Measurements from ENCODE around the gene SH3RF2.

Gene SH3RF2

DNA sequence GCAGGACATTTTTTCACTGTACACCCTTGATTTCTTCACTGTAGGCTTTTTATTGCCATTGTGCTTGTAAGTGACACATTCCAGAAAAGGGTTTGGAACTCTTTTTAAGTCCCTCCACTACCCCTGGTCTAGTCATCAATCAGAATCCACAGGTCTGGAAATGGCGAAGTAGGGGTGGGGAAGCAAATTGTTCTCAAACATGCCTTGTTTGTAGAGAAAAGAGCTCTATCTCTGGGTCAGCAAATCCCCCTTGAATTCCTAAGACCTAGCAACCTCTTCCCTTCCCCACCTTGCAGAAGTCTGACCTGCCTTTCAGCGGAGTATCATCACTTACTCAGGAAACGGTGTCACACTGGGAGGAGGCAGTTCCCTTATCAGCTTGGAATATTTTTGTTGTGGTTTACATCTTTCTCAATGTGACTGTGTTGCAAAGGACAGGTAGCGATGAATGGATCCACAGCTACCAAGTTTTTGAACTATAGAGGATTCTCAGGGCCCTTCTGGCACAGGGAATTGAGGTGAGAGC is 3.2 kb downstream of the SH3RF2 start:
- Histone ChIP-seq H3K9ac (ENCODE audit: low read length) (no peak overlapping the region), H3K4me2 (ENCODE audit: low read length) (no peak overlapping the region), H3K4me3 (ENCODE audit: low read length) (no peak overlapping the region)

DNA sequence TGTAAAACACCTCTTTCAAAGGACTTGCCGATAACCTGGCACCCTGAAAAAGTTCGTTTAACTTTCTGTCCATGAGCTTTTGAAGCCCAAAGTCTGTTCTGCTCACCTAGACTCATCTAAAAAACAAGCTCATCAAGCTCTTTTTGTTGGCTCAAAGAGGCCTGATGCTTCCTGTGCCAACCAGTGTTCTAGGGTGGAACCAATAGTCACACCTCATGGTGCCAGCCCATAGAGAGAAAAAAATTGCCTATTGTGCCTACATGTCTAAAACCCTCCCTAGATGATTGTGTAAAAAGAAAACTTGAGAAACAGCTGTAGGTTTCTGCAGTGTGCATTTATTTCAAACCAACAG is 4.7 kb downstream of the SH3RF2 start:
- Histone ChIP-seq H2AFZ (ENCODE audit: low read depth, low read length) (no peak overlapping the region), H3K9me3 (ENCODE audit: insufficient read depth, low read length) (no peaks in the 10 kb centered on the region), H3K79me2 (ENCODE audit: low read length) (no peaks in the 10 kb centered on the region), H4K20me1 (ENCODE audit: insufficient read depth, low read length) (no peaks in the 10 kb centered on the region), H3K4me3 (ENCODE audit: low read length) (no peak overlapping the region), H3K4me2 (ENCODE audit: low read length) (no peak overlapping the region), H3K27ac (ENCODE audit: low read length) (no peak overlapping the region), H3K27me3 (ENCODE audit: low read depth, low read length) (peaks cover 53% of the 10 kb centered on the region), H3K9ac (ENCODE audit: low read length) (no peak overlapping the region), H3K4me1 (ENCODE audit: low read length) (peaks cover 19% of the 10 kb centered on the region), H3K36me3 (replicated peaks; ENCODE audit: low read depth, low read length) (no peaks in the 10 kb centered on the region)
- TF ChIP-seq EZH2phosphoT487 (IDR thresholded peaks at IDR 0.05; ENCODE audit: low read depth): no peak

More for the DNA sequence above, 3.2 kb downstream of the SH3RF2 start:
- H2AFZ ChIP-seq (ENCODE audit: low read depth, low read length): no peak overlapping the region
- no peaks in the 10 kb centered on the region for H3K79me2 ChIP-seq (ENCODE audit: low read length)
- no peaks in the 10 kb centered on the region for H3K36me3 ChIP-seq (replicated peaks; ENCODE audit: low read depth, low read length)
- TF ChIP-seq, protein P1, sequence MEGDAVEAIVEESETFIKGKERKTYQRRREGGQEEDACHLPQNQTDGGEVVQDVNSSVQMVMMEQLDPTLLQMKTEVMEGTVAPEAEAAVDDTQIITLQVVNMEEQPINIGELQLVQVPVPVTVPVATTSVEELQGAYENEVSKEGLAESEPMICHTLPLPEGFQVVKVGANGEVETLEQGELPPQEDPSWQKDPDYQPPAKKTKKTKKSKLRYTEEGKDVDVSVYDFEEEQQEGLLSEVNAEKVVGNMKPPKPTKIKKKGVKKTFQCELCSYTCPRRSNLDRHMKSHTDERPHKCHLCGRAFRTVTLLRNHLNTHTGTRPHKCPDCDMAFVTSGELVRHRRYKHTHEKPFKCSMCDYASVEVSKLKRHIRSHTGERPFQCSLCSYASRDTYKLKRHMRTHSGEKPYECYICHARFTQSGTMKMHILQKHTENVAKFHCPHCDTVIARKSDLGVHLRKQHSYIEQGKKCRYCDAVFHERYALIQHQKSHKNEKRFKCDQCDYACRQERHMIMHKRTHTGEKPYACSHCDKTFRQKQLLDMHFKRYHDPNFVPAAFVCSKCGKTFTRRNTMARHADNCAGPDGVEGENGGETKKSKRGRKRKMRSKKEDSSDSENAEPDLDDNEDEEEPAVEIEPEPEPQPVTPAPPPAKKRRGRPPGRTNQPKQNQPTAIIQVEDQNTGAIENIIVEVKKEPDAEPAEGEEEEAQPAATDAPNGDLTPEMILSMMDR (IDR thresholded peaks at IDR 0.05; ENCODE audit: low read depth, low read length): no peak
- TF ChIP-seq EZH2phosphoT487 (IDR thresholded peaks at IDR 0.05; ENCODE audit: low read depth): no peak
- H3K9me3 ChIP-seq (ENCODE audit: insufficient read depth, low read length): no peaks in the 10 kb centered on the region
- H3K27me3 ChIP-seq (ENCODE audit: low read depth, low read length): peaks cover 54% of the 10 kb centered on the region
- no peaks in the 10 kb centered on the region for H4K20me1 ChIP-seq (ENCODE audit: insufficient read depth, low read length)
- H3K4me1 ChIP-seq (ENCODE audit: low read length): peaks cover 18% of the 10 kb centered on the region
- H3K27ac ChIP-seq (ENCODE audit: low read length): no peak overlapping the region

DNA sequence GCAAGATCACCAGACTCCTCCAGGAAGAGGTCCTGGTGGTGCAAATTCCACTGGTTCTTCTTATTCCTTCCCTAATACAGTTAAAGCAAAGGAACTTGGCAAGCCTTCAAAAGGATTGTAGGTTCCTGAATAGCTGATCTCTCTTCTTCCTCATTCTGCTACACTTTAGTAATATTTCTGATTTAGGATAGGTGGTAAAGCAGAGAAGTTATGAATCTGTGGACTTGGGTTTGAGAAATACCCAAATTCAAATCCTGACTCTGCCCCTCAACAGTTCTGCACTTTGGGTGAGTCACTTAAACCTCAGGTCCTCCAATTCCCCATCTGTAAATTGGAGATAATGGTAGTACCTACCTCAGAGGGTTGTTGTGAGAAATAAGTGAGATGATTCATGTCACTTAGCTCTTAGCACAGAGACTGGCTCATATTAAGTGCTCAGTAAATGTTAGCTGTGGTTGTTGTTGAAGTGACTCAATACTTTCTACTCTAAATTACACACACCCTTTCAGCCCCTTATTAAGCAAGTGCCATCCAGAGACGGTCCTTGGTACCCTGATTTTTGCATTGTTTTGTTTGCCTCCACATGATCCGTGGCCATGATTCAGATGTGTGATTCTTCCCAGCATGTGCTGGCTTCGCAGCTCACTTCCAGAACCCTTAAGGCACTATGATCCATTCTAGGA is 5.2 kb downstream of the SH3RF2 start:
- TF ChIP-seq, protein P1 (IDR thresholded peaks at IDR 0.05; ENCODE audit: low read depth, low read length): no peak
- TF ChIP-seq EZH2phosphoT487 (IDR thresholded peaks at IDR 0.05; ENCODE audit: low read depth): no peak
- Histone ChIP-seq H4K20me1 (ENCODE audit: insufficient read depth, low read length) (no peaks in the 10 kb centered on the region), H2AFZ (ENCODE audit: low read depth, low read length) (no peak overlapping the region), H3K27me3 (ENCODE audit: low read depth, low read length) (peaks cover 47% of the 10 kb centered on the region), H3K4me3 (ENCODE audit: low read length) (no peak overlapping the region), H3K79me2 (ENCODE audit: low read length) (no peaks in the 10 kb centered on the region), H3K4me1 (ENCODE audit: low read length) (peaks cover 20% of the 10 kb centered on the region), H3K9ac (ENCODE audit: low read length) (no peak overlapping the region), H3K27ac (ENCODE audit: low read length) (no peak overlapping the region), H3K9me3 (ENCODE audit: insufficient read depth, low read length) (no peaks in the 10 kb centered on the region), H3K36me3 (replicated peaks; ENCODE audit: low read depth, low read length) (no peaks in the 10 kb centered on the region), H3K4me2 (ENCODE audit: low read length) (no peak overlapping the region)

DNA sequence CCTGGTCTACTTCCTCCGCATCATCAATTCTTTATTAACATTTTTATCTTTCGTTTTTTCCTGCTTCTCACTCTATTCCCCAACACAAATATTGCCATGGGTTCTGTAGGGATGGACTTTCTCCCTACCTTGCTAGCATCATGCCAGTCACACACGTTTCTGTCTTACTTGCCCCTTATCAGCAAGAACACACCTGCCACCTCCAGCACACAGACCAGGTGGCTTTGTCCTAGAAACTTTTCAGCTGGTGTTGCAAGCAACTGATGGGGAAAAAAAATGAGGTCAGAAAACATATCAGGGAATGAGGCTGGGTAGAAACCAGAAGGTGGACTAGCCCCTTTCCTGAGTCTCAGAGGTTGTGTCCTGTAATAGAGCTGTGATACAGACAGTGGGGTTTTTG is 5.8 kb downstream of the SH3RF2 start:
- Histone ChIP-seq H3K27ac (ENCODE audit: low read length) (no peak overlapping the region), H3K36me3 (replicated peaks; ENCODE audit: low read depth, low read length) (no peaks in the 10 kb centered on the region), H4K20me1 (ENCODE audit: insufficient read depth, low read length) (no peaks in the 10 kb centered on the region), H3K27me3 (ENCODE audit: low read depth, low read length) (peaks cover 41% of the 10 kb centered on the region), H3K4me2 (ENCODE audit: low read length) (no peak overlapping the region), H3K4me3 (ENCODE audit: low read length) (no peak overlapping the region), H3K4me1 (ENCODE audit: low read length) (peaks cover 18% of the 10 kb centered on the region), H3K9ac (ENCODE audit: low read length) (no peak overlapping the region), H3K79me2 (ENCODE audit: low read length) (no peaks in the 10 kb centered on the region), H2AFZ (ENCODE audit: low read depth, low read length) (no peak overlapping the region), H3K9me3 (ENCODE audit: insufficient read depth, low read length) (no peaks in the 10 kb centered on the region)
- TF ChIP-seq EZH2phosphoT487 (IDR thresholded peaks at IDR 0.05; ENCODE audit: low read depth): no peak
- TF ChIP-seq, protein P1 (IDR thresholded peaks at IDR 0.05; ENCODE audit: low read depth, low read length): no peak
